ENCODE measurements around the gene KIF4B. TPM values are rescaled to one million over a fixed set of nuclear protein-coding genes. Genes with fewer than 3 reads are reported as not detected.

The KIF4B gene
- total RNA-seq, 4 donors from 2014 or later, result under 0.01 TPM; not detected in 2

DNA sequence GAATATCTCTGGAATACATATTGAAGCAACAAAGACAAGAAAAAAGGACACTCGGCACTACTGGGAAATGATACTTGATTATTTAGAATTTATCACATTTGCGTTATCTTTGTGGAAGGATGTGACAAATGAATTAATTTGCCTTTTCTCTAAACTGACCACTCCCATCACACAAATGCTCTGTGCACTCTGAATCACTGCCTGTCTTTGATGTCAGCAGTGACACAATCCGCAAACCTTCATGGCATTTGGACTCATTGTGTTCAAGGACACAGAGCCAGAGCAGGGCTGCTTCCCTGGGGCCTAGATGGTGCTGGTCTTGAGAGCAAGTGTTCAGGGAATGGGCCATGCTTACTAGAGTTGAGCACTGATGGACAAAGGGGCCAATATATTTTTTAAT is 4.9 kb upstream of the KIF4B start:
- TF ChIP-seq POLR2A (IDR thresholded peaks at IDR 0.05; ENCODE audit: low read depth), result no peak
- TF ChIP-seq POLR2AphosphoS5 (IDR thresholded peaks at IDR 0.05), result no peak
- TF ChIP-seq, protein P1, sequence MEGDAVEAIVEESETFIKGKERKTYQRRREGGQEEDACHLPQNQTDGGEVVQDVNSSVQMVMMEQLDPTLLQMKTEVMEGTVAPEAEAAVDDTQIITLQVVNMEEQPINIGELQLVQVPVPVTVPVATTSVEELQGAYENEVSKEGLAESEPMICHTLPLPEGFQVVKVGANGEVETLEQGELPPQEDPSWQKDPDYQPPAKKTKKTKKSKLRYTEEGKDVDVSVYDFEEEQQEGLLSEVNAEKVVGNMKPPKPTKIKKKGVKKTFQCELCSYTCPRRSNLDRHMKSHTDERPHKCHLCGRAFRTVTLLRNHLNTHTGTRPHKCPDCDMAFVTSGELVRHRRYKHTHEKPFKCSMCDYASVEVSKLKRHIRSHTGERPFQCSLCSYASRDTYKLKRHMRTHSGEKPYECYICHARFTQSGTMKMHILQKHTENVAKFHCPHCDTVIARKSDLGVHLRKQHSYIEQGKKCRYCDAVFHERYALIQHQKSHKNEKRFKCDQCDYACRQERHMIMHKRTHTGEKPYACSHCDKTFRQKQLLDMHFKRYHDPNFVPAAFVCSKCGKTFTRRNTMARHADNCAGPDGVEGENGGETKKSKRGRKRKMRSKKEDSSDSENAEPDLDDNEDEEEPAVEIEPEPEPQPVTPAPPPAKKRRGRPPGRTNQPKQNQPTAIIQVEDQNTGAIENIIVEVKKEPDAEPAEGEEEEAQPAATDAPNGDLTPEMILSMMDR (IDR thresholded peaks at IDR 0.05), result no peak
- no peak for TF ChIP-seq EP300 (IDR thresholded peaks at IDR 0.05)
- Histone ChIP-seq H3K36me3 (no peaks in the 10 kb centered on the region), H3K27ac (replicated peaks in 1 of 4) (no peak overlapping the region), H3K9me3 (no peaks in the 10 kb centered on the region), H3K27me3 (no peaks in the 10 kb centered on the region), H3K4me3 (no peak overlapping the region), H3K4me1 (no peaks in the 10 kb centered on the region)
- intact Hi-C loops (cut with DNase I), result no loop called here
- no peak for DNase-seq (ENCODE audit: extremely low spot score)
- 85% methylated on average over 3 of the region's 3 CpGs for WGBS

DNA sequence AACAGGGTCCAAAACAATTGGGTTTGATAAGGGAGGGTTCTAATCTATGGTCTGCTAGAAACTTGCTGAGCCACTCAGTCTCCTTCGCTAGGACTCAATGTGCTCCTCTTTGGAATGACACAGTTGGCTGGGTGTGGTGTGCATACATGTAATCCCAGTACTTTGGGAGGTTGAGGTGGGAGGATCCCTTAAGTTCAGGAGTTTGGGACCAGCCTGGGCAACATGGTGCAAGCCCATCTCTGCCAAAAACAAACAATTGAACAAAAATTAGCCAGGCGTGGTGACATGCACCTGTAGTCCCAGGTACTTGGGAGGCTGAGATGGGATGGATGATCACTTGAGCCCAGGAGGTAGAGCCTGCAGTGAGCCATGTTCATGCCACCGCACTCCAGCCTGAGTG is 2.7 kb upstream of the KIF4B start:
- Histone ChIP-seq H3K36me3 (no peaks in the 10 kb centered on the region), H3K27me3 (no peaks in the 10 kb centered on the region), H3K4me3 (no peak overlapping the region), H3K4me1 (no peaks in the 10 kb centered on the region), H3K9me3 (peaks cover 0 to 4% (median 0%) of the 10 kb centered on the region in 4 donors), H3K27ac (replicated peaks in 1 of 4) (no peak overlapping the region)
- intact Hi-C loops (cut with DNase I), result no loop called here
- TF ChIP-seq, protein P1 (IDR thresholded peaks at IDR 0.05), result no peak
- TF ChIP-seq POLR2A (IDR thresholded peaks at IDR 0.05; ENCODE audit: low read depth) (no peak), POLR2AphosphoS5 (IDR thresholded peaks at IDR 0.05) (no peak), EP300 (IDR thresholded peaks at IDR 0.05) (no peak)
- WGBS, result 93% methylated on average over 3 of the region's 3 CpGs
- DNase-seq (ENCODE audit: extremely low spot score), result peak; percentile 64

DNA sequence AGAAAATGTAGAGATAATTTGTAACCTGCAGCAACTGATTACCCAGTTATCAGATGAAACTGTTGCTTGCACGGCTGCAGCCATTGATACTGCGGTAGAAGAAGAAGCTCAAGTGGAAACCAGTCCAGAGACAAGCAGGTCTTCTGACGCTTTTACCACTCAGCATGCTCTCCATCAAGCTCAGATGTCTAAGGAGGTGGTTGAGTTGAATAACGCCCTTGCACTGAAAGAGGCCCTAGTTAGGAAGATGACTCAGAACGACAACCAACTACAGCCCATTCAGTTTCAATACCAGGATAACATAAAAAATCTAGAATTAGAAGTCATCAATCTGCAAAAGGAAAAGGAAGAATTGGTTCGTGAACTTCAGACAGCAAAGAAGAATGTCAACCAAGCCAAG is 1.7 kb downstream of the KIF4B start:
- TF ChIP-seq POLR2A (IDR thresholded peaks at IDR 0.05; ENCODE audit: low read depth), result no peak
- TF ChIP-seq EP300 (IDR thresholded peaks at IDR 0.05), result no peak
- no peak for TF ChIP-seq POLR2AphosphoS5 (IDR thresholded peaks at IDR 0.05)
- TF ChIP-seq, protein P1 (IDR thresholded peaks at IDR 0.05), result no peak
- H3K4me1 ChIP-seq, result no peaks in the 10 kb centered on the region
- H3K4me3 ChIP-seq, result no peak overlapping the region
- no peaks in the 10 kb centered on the region for H3K36me3 ChIP-seq
- 80% methylated on average over 6 of the region's 6 CpGs for WGBS
- no peaks in the 10 kb centered on the region for H3K27me3 ChIP-seq
- H3K9me3 ChIP-seq, result peaks cover 0 to 4% (median 0%) of the 10 kb centered on the region in 4 donors
- no peak for DNase-seq (ENCODE audit: extremely low spot score)
- intact Hi-C loops (cut with DNase I), result no loop called here
- H3K27ac ChIP-seq (replicated peaks in 1 of 4), result no peak overlapping the region

DNA sequence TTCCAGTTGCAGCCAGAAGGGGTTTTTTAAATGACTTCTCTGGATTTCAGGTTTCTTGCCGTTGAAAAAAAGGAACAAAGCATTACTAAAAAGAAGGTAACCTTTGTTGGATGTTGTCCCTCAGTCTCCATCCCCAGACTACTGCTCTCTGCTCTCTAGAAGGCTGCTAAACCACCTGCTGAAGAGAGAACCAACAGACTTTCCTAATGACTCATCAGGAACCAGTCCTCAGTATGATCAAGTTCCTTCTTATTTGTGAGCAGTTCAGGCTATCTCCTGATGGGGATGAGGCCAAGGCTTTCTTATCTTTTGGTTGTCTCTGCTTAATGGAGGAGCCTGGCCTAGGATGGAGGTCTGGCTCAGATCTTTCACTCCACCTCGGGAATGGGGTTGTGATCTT is 4.1 kb downstream of the KIF4B start:
- Histone ChIP-seq H3K27me3 (no peaks in the 10 kb centered on the region), H3K27ac (replicated peaks in 1 of 4) (no peak overlapping the region), H3K4me3 (no peak overlapping the region), H3K4me1 (no peaks in the 10 kb centered on the region), H3K9me3 (peaks cover 0 to 4% (median 0%) of the 10 kb centered on the region in 4 donors), H3K36me3 (no peaks in the 10 kb centered on the region)
- no peak for DNase-seq (ENCODE audit: extremely low spot score)
- intact Hi-C loops (cut with DNase I), result no loop called here
- 65% methylated on average over 2 of the region's 2 CpGs for WGBS
- TF ChIP-seq EP300 (IDR thresholded peaks at IDR 0.05), result no peak
- TF ChIP-seq POLR2A (IDR thresholded peaks at IDR 0.05; ENCODE audit: low read depth), result no peak
- no peak for TF ChIP-seq POLR2AphosphoS5 (IDR thresholded peaks at IDR 0.05)
- TF ChIP-seq, protein P1 (IDR thresholded peaks at IDR 0.05), result no peak

DNA sequence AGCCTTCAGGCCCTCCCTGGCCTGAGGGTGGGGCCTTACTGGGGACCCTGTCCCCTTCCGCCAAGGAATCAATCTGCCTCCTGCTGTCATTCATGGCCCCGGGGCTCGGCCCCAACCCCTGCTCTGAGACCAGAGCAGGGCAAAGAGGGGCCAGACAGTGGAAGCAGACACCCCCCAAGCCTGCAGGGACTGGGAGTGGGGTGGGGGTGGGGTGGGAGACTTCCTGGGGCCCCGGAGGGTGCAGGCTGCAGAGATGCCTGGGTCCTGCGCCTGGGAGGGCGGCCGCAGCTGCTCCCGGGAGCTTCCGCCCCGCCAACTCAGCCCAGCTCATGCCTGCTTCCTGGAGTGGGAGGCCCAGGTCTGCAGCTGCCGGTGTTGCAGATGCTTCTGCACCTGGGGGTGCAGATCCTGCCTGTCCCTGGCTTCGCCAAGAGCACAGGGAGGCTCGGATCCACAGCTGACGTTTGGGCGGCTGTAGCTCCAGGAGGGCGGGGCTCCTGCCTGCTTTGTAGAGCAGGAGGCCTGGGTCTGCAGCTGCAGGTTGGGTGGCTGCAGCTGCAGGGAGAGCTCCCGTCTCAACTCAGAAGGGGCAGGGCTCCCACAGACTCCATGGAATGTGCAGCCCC is 6.2 kb downstream of the KIF4B start:
- 77% methylated on average over 7 of the region's 17 CpGs for WGBS

More for the DNA sequence above, 6.2 kb downstream of the KIF4B start:
- intact Hi-C loops (cut with DNase I), result no loop called here
- DNase-seq (ENCODE audit: extremely low spot score), result no peak
- H3K4me3 ChIP-seq, result no peak overlapping the region
- TF ChIP-seq POLR2AphosphoS5 (IDR thresholded peaks at IDR 0.05) (no peak), POLR2A (IDR thresholded peaks at IDR 0.05; ENCODE audit: low read depth) (no peak), EP300 (IDR thresholded peaks at IDR 0.05) (no peak)
- TF ChIP-seq, protein P1 (IDR thresholded peaks at IDR 0.05), result no peak
- H3K27ac ChIP-seq (replicated peaks in 1 of 4), result no peak overlapping the region
- H3K4me1 ChIP-seq, result no peaks in the 10 kb centered on the region
- no peaks in the 10 kb centered on the region for H3K27me3 ChIP-seq
- no peaks in the 10 kb centered on the region for H3K36me3 ChIP-seq
- peaks cover 0 to 4% (median 0%) of the 10 kb centered on the region in 4 donors for H3K9me3 ChIP-seq

Measured in esophagus muscularis mucosa (tissue), 4 donors.